Natural killer cell (primary cell): ENCODE measurements around the gene RGPD8. TPM values are rescaled to one million over a fixed set of nuclear protein-coding genes. Genes with fewer than 3 reads are reported as not detected.

Source experiments
- ATAC-seq, 3 donors: fragments of 150-1000 bp in 2 of 3; fragments of 200-7000 bp in 1 of 3; cut with Tn5 transposase; 1 replicate in 1 of 3; 2 replicates in 2 of 3; pipeline ENCODE4 v1.10.0; 2021; ENCODE audit warnings: mild to moderate bottlenecking in 2 of 3, moderate library complexity in 2 of 3
- DNase-seq, 2 donors: peaks; one replicate each; pipeline versions ENCODE4 v3.0.0 to v3.0.0-alpha.2; 2013 to 2021; ENCODE audit warnings: mixed read lengths in 1 of 2
- H3K27ac ChIP-seq: one replicate; pipeline ENCODE4 v1.5.1; 2013; ENCODE audit warnings: mild to moderate bottlenecking, low read length
- H3K27me3 ChIP-seq: one replicate; pipeline ENCODE4 v1.6.1; 2013; ENCODE audit warnings: low read length; ENCODE audit not compliant: control insufficient read depth, insufficient read depth
- H3K36me3 ChIP-seq: one replicate; pipeline ENCODE4 v1.6.1; 2013; ENCODE audit warnings: low read length; ENCODE audit not compliant: control insufficient read depth, insufficient read depth
- H3K4me1 ChIP-seq: one replicate; pipeline ENCODE4 v1.6.1; 2013; ENCODE audit warnings: low read length; ENCODE audit not compliant: control insufficient read depth, insufficient read depth
- H3K4me3 ChIP-seq: one replicate; pipeline ENCODE4 v1.5.1; 2013; ENCODE audit warnings: low read length
- H3K9me3 ChIP-seq: one replicate; pipeline ENCODE4 v1.6.1; 2013; ENCODE audit warnings: low read length; ENCODE audit not compliant: control insufficient read depth, insufficient read depth
- H3K27ac Mint-ChIP-seq, 2 donors: one replicate each; pipeline ENCODE4 v1.8.0; 2022; ENCODE audit warnings: mild to moderate bottlenecking in 2 of 2, mixed read lengths in 2 of 2, moderate library complexity in 1 of 2
- H3K27me3 Mint-ChIP-seq, 2 donors: one replicate each; pipeline ENCODE4 v1.8.0; 2022; ENCODE audit warnings: low read depth in 2 of 2, mixed read lengths in 2 of 2
- H3K36me3 Mint-ChIP-seq: one replicate; pipeline ENCODE4 v1.8.0; 2022; ENCODE audit warnings: mixed read lengths
- H3K4me1 Mint-ChIP-seq, 2 donors: one replicate each; pipeline ENCODE4 v1.8.0; 2022; ENCODE audit warnings: mixed read lengths in 2 of 2
- H3K4me3 Mint-ChIP-seq: one replicate; pipeline ENCODE4 v1.8.0; 2022; ENCODE audit warnings: mild to moderate bottlenecking, moderate library complexity, mixed read lengths
- H3K9me3 Mint-ChIP-seq, 2 donors: one replicate each; pipeline ENCODE4 v1.8.0; 2022; ENCODE audit warnings: mixed read lengths in 2 of 2
- WGBS: methylation state at CpG from one replicate; pipeline ENCODE4 v1.1.7; 2013; ENCODE audit warnings: missing lambda C conversion rate; ENCODE audit not compliant: insufficient coverage; 5-methylcytosine and 5-hydroxymethylcytosine counted together
- intact Hi-C: fragments of 100-400 bp; cut with micrococcal nuclease; formaldehyde crosslinking; loops from one replicate; pipeline ENCODE4 v1.14.2; 2022
- total RNA-seq, 4 donors: library from RNA; stranded (reverse); fragments of 120-200 nt in 1 of 4; gene quantifications; one replicate each; pipeline versions ENCODE4 v1.2.3 to v1.2.4, GENCODE V29; 2013 to 2022
- TF ChIP-seq, protein P1 (sequence below): fragments of 200-600 bp; IDR thresholded peaks from one replicate; pipeline ENCODE4 v1.8.0; 2022; ENCODE audit warnings: antibody characterized with exemption

The RGPD8 gene
- total RNA-seq, 3 donors from 2014 or later (not counting 1 experiment from before 2014, with no cell fraction given), result 30.7 to 38.5 (median 34.1) TPM

DNA sequence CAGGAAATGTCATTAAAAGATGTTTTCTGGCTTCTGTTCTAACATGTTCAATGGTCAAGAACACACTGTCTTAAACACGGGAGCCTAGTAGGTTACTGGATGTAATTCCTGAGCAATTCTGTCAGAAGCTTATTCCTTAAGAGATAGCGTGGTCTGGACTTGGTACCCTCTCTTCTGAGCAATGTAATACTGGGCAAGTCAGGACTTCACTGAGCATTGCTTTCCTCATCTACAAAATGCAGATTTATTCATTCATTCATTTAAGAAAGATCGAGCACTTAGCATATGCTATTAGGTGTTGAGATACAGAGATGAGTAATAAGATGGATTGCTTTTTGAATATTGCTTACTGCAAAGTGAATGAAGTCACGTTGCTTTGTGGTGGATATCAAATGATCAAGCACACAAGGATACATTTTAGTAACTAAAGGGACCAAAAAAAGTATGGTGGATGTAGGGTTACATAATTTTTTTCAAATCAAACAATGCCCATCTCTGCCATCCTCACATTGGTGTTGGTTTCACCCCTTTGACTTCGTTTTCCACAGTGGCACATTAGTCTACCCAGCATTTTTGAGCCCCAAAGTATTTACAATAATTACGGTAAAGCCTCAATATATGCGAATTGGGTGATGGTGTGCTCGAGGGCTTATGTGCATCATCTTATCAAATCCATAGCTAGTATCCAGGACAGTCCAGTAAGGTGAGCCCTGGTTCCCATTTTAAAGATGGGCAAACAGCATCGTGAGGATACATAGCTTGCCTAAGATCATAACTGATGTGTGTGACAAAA, 92.8 kb downstream of the RGPD8 start:
- peaks cover 5 to 15% of the 10 kb centered on the region in 2 donors for H3K27me3 Mint-ChIP-seq
- H3K27ac Mint-ChIP-seq, result no peak overlapping the region
- Histone ChIP-seq H3K27ac (no peak overlapping the region), H3K27me3 (no peaks in the 10 kb centered on the region), H3K4me3 (no peak overlapping the region), H3K36me3 (no peaks in the 10 kb centered on the region), H3K4me1 (no peaks in the 10 kb centered on the region), H3K9me3 (no peaks in the 10 kb centered on the region)
- ATAC-seq (no peak), DNase-seq (no peak)
- TF ChIP-seq, protein P1, sequence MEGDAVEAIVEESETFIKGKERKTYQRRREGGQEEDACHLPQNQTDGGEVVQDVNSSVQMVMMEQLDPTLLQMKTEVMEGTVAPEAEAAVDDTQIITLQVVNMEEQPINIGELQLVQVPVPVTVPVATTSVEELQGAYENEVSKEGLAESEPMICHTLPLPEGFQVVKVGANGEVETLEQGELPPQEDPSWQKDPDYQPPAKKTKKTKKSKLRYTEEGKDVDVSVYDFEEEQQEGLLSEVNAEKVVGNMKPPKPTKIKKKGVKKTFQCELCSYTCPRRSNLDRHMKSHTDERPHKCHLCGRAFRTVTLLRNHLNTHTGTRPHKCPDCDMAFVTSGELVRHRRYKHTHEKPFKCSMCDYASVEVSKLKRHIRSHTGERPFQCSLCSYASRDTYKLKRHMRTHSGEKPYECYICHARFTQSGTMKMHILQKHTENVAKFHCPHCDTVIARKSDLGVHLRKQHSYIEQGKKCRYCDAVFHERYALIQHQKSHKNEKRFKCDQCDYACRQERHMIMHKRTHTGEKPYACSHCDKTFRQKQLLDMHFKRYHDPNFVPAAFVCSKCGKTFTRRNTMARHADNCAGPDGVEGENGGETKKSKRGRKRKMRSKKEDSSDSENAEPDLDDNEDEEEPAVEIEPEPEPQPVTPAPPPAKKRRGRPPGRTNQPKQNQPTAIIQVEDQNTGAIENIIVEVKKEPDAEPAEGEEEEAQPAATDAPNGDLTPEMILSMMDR, result no peak
- 93% methylated on average over 9 of the region's 9 CpGs for WGBS
- H3K36me3 Mint-ChIP-seq, result no peaks in the 10 kb centered on the region
- intact Hi-C loops, result no loop called here
- peaks cover 0 to 3% of the 10 kb centered on the region in 2 donors for H3K4me1 Mint-ChIP-seq
- no peak overlapping the region for H3K4me3 Mint-ChIP-seq
- H3K9me3 Mint-ChIP-seq, result no peaks in the 10 kb centered on the region

DNA sequence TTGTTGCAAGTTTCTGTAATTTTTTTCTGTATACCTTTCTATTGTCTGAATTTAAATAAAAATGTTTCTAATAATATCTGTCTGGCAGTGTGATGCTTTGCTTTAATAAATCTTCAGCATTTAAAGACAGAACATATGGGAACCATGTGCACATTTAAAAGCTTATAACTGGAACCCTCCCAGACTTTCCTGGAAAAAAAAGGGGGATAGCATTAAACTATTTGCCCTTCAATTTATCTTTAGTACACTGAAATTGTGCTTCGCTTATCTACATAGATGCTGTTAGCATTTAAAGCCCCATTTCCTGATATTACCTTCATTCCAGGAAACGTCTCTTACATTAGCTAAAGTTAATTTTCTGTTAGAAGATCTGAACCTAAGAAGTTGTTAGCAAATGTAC, 93.5 kb downstream of the RGPD8 start:
- TF ChIP-seq, protein P1, result no peak
- no peak for ATAC-seq
- H3K4me1 ChIP-seq, result no peaks in the 10 kb centered on the region
- no peaks in the 10 kb centered on the region for H3K27me3 ChIP-seq
- DNase-seq, result no peak
- H3K4me1 Mint-ChIP-seq, result no peaks in the 10 kb centered on the region
- 100% methylated on average over 1 of the region's 2 CpGs for WGBS
- no peaks in the 10 kb centered on the region for H3K9me3 Mint-ChIP-seq
- no peak overlapping the region for H3K4me3 ChIP-seq
- H3K27ac ChIP-seq, result no peak overlapping the region
- no peak overlapping the region for H3K27ac Mint-ChIP-seq
- no peaks in the 10 kb centered on the region for H3K36me3 Mint-ChIP-seq
- H3K9me3 ChIP-seq, result no peaks in the 10 kb centered on the region
- peaks cover 5 to 15% of the 10 kb centered on the region in 2 donors for H3K27me3 Mint-ChIP-seq
- H3K36me3 ChIP-seq, result no peaks in the 10 kb centered on the region
- H3K4me3 Mint-ChIP-seq, result no peak overlapping the region
- intact Hi-C loops, result no loop called here

DNA sequence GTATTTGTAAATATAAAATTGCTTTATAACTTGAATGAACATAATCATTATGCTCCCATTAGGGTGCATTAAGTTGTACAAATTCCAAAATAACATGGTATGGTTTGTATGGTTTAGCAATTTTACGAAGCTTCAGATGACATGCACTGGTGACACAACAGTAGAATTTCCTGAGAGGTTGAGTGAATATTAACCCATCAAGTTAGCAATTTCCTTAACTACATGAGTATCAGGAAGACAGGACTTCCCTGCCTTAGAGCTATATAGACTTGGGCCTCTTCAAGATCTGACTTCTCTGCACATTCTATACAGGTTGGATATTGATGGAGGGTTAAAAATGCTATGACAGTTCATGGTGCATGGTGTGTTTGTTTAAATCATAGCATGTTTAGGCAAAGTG, 97.8 kb downstream of the RGPD8 start:
- H3K4me1 Mint-ChIP-seq, result no peaks in the 10 kb centered on the region
- peaks cover 9% of the 10 kb centered on the region for H3K36me3 ChIP-seq
- H3K4me3 Mint-ChIP-seq, result no peak overlapping the region
- intact Hi-C loops, result no loop called here
- TF ChIP-seq, protein P1, result no peak
- no peaks in the 10 kb centered on the region for H3K27me3 ChIP-seq
- H3K9me3 ChIP-seq, result no peaks in the 10 kb centered on the region
- H3K27ac Mint-ChIP-seq, result no peak overlapping the region
- H3K36me3 Mint-ChIP-seq, result no peaks in the 10 kb centered on the region
- H3K4me3 ChIP-seq, result no peak overlapping the region
- no peak for ATAC-seq
- DNase-seq, result no peak
- WGBS, result 67% methylated on average over 1 of the region's 1 CpG
- no peaks in the 10 kb centered on the region for H3K9me3 Mint-ChIP-seq
- no peak overlapping the region for H3K27ac ChIP-seq
- H3K27me3 Mint-ChIP-seq, result no peaks in the 10 kb centered on the region
- no peaks in the 10 kb centered on the region for H3K4me1 ChIP-seq
